ENCODE results near the gene CAPN13.

CAPN13 gene

DNA sequence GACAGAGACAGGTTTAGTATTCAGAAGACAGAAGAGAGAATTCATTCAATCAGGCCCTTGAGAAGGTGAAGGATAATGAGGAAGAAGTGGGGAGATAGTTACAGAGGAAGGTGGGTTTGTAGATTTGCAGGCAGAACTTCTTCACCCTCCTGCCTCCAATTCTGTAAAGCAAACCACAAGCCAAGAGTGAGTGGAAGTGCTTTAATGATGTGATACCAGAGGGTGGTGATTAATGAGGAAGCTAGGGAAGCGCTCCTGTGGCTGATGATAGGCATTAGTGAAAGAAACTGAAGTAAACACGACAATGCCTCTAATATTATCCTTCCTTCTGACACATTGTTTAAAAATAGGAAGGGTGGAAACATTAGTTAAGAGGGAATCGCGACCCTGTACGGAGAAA lies 78.2 kb downstream of the CAPN13 start:
- Histone ChIP-seq H3K9ac (ENCODE audit: low read length) (no peak overlapping the region), H2AFZ (ENCODE audit: low read length) (no peak overlapping the region)

DNA sequence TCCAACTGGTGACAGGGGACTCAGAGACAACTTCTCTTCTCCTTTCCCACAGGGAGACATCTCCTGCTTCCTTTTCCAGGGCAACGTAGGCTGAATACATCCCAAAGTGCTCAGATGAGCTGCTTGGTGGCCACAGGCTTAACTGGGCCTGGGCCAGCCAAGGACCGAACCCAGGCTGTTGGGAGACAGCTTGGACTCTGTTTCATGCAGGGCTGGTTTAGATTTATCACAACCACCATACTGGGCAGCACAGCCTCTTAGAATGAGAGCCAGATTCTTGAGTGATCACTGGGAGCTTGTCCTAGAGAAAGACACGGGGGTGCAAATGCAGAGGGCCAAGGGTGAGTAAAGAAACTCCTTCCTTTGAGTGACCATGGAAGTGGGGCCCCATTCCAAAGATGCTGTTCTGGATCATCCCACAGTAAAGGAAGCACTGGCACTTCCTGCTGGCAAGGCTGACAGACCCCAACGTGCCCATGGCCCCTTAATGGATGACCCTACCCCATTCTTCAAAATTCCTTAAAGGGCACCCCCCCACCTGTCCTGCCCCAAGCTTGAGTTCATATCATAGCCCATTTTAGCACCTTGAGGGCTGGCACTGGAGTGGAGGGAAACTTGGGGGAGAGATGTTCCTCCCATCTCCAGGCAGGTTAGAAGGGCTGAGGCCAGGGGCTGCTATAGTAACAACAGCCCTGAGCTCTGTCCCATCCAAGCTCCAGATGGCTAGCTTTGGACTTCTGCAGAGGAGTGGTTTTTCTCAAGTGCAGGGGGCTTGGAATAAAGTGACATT lies 84.1 kb downstream of the CAPN13 start:
- Histone ChIP-seq H4K20me1 (ENCODE audit: insufficient read depth, low read length) (no peaks in the 10 kb centered on the region), H3K27me3 (ENCODE audit: insufficient read depth, low read length) (no peaks in the 10 kb centered on the region), H2AFZ (ENCODE audit: low read length) (no peak overlapping the region), H3F3A (ENCODE audit: insufficient read depth, low read length) (no peaks in the 10 kb centered on the region), H3K79me2 (ENCODE audit: insufficient read depth, low read length) (no peaks in the 10 kb centered on the region), H3K4me1 (ENCODE audit: insufficient read depth, low read length, severe bottlenecking) (no peaks in the 10 kb centered on the region), H3K27ac (ENCODE audit: low read depth, low read length, poor library complexity, severe bottlenecking) (no peak overlapping the region), H3K9me2 (ENCODE audit: low read depth, low read length) (no peaks in the 10 kb centered on the region), H3K4me2 (ENCODE audit: low read length) (no peak overlapping the region), H3K9ac (ENCODE audit: low read length) (no peak overlapping the region), H3K4me3 (ENCODE audit: low read depth, low read length, poor library complexity, severe bottlenecking) (no peak overlapping the region), H3K36me3 (ENCODE audit: insufficient read depth, low read length) (no peaks in the 10 kb centered on the region), H3K9me3 (ENCODE audit: low read length) (no peaks in the 10 kb centered on the region)
- TF ChIP-seq, protein P1, sequence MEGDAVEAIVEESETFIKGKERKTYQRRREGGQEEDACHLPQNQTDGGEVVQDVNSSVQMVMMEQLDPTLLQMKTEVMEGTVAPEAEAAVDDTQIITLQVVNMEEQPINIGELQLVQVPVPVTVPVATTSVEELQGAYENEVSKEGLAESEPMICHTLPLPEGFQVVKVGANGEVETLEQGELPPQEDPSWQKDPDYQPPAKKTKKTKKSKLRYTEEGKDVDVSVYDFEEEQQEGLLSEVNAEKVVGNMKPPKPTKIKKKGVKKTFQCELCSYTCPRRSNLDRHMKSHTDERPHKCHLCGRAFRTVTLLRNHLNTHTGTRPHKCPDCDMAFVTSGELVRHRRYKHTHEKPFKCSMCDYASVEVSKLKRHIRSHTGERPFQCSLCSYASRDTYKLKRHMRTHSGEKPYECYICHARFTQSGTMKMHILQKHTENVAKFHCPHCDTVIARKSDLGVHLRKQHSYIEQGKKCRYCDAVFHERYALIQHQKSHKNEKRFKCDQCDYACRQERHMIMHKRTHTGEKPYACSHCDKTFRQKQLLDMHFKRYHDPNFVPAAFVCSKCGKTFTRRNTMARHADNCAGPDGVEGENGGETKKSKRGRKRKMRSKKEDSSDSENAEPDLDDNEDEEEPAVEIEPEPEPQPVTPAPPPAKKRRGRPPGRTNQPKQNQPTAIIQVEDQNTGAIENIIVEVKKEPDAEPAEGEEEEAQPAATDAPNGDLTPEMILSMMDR (IDR thresholded peaks at IDR 0.05; ENCODE audit: low read length): no peak
- no peak for TF ChIP-seq EZH2 (IDR thresholded peaks at IDR 0.05; ENCODE audit: borderline replicate concordance, low read length)

More for the DNA sequence above, 78.2 kb downstream of the CAPN13 start:
- no peaks in the 10 kb centered on the region for H3K9me3 ChIP-seq (ENCODE audit: low read length)
- H3K79me2 ChIP-seq (ENCODE audit: insufficient read depth, low read length): no peaks in the 10 kb centered on the region
- TF ChIP-seq EZH2 (IDR thresholded peaks at IDR 0.05; ENCODE audit: borderline replicate concordance, low read length): no peak
- TF ChIP-seq, protein P1 (IDR thresholded peaks at IDR 0.05; ENCODE audit: low read length): no peak
- no peaks in the 10 kb centered on the region for H3K9me2 ChIP-seq (ENCODE audit: low read depth, low read length)
- H3K4me2 ChIP-seq (ENCODE audit: low read length): no peak overlapping the region
- H4K20me1 ChIP-seq (ENCODE audit: insufficient read depth, low read length): no peaks in the 10 kb centered on the region
- 0 out of 2 replicates have a peak, but pooled peaks cover 7% of the 10 kb centered on the region for H3K27me3 ChIP-seq (ENCODE audit: insufficient read depth, low read length)
- H3F3A ChIP-seq (ENCODE audit: insufficient read depth, low read length): no peaks in the 10 kb centered on the region
- H3K4me1 ChIP-seq (ENCODE audit: insufficient read depth, low read length, severe bottlenecking): no peaks in the 10 kb centered on the region
- no peaks in the 10 kb centered on the region for H3K36me3 ChIP-seq (ENCODE audit: insufficient read depth, low read length)
- no peak overlapping the region for H3K4me3 ChIP-seq (ENCODE audit: low read depth, low read length, poor library complexity, severe bottlenecking)
- no peak overlapping the region for H3K27ac ChIP-seq (ENCODE audit: low read depth, low read length, poor library complexity, severe bottlenecking)

GRCh38 chr2:30721668-30722647 lies 85.3 kb downstream of the CAPN13 start:
- Histone ChIP-seq H3K27me3 (ENCODE audit: insufficient read depth, low read length) (no peaks in the 10 kb centered on the region), H3K9ac (ENCODE audit: low read length) (no peak overlapping the region), H3K79me2 (ENCODE audit: insufficient read depth, low read length) (no peaks in the 10 kb centered on the region), H3K27ac (ENCODE audit: low read depth, low read length, poor library complexity, severe bottlenecking) (no peak overlapping the region), H3K36me3 (ENCODE audit: insufficient read depth, low read length) (no peaks in the 10 kb centered on the region), H3K9me2 (ENCODE audit: low read depth, low read length) (no peaks in the 10 kb centered on the region), H3F3A (ENCODE audit: insufficient read depth, low read length) (no peaks in the 10 kb centered on the region), H3K4me3 (ENCODE audit: low read depth, low read length, poor library complexity, severe bottlenecking) (no peak overlapping the region), H2AFZ (ENCODE audit: low read length) (no peak overlapping the region), H3K4me2 (ENCODE audit: low read length) (no peak overlapping the region), H3K4me1 (ENCODE audit: insufficient read depth, low read length, severe bottlenecking) (no peaks in the 10 kb centered on the region), H4K20me1 (ENCODE audit: insufficient read depth, low read length) (no peaks in the 10 kb centered on the region), H3K9me3 (ENCODE audit: low read length) (no peaks in the 10 kb centered on the region)
- TF ChIP-seq, protein P1 (IDR thresholded peaks at IDR 0.05; ENCODE audit: low read length): no peak
- TF ChIP-seq EZH2 (IDR thresholded peaks at IDR 0.05; ENCODE audit: borderline replicate concordance, low read length): no peak
